ENCODE data around the gene PLEKHG7. TPM values are rescaled to one million over a fixed set of nuclear protein-coding genes. Genes with fewer than 3 reads are reported as not detected.

PLEKHG7 gene
- total RNA-seq, 2 donors from 2014 or later: not detected

- Mint-ChIP-seq H3K27me3 (ENCODE audit: insufficient read depth) (no peaks in the 10 kb centered on the region), H3K27ac (no peak overlapping the region), H3K36me3 (ENCODE audit: low read depth) (no peaks in the 10 kb centered on the region), H3K9me3 (peaks cover 25% of the 10 kb centered on the region), H3K4me1 (peaks cover 3% of the 10 kb centered on the region), H3K4me3 (no peak overlapping the region)
- TF ChIP-seq, protein P1, sequence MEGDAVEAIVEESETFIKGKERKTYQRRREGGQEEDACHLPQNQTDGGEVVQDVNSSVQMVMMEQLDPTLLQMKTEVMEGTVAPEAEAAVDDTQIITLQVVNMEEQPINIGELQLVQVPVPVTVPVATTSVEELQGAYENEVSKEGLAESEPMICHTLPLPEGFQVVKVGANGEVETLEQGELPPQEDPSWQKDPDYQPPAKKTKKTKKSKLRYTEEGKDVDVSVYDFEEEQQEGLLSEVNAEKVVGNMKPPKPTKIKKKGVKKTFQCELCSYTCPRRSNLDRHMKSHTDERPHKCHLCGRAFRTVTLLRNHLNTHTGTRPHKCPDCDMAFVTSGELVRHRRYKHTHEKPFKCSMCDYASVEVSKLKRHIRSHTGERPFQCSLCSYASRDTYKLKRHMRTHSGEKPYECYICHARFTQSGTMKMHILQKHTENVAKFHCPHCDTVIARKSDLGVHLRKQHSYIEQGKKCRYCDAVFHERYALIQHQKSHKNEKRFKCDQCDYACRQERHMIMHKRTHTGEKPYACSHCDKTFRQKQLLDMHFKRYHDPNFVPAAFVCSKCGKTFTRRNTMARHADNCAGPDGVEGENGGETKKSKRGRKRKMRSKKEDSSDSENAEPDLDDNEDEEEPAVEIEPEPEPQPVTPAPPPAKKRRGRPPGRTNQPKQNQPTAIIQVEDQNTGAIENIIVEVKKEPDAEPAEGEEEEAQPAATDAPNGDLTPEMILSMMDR (conservative IDR thresholded peaks at IDR 0.05): no peak
- 85 to 100% methylated on average over 1 of the region's 1 CpG for WGBS, 2 experiments (ENCODE audit: insufficient coverage in 1 of 2, insufficient read length in 1 of 2)
- H3K9me3 ChIP-seq (ENCODE audit: control insufficient read depth, low read length): peaks cover 21% of the 10 kb centered on the region
- no peaks in the 10 kb centered on the region for H3K4me1 ChIP-seq (ENCODE audit: control insufficient read depth, insufficient read depth, low read length)
- no peak overlapping the region for H3K4me3 ChIP-seq (ENCODE audit: low read length)
- no peak overlapping the region for H3K27ac ChIP-seq (ENCODE audit: low read depth, low read length)
- no peak for DNase-seq
- H3K27me3 ChIP-seq (ENCODE audit: control insufficient read depth, insufficient read depth, low read length, poor library complexity, severe bottlenecking): no peaks in the 10 kb centered on the region
- H3K9ac ChIP-seq (ENCODE audit: extremely low read depth, low read length, poor library complexity, severe bottlenecking): no peak overlapping the region
- no peaks in the 10 kb centered on the region for H3K36me3 ChIP-seq (ENCODE audit: control insufficient read depth, insufficient read depth, low read length)
Observed at GRCh38 chr12:92695577-92695976, 7.2 kb upstream of the PLEKHG7 start.

DNA sequence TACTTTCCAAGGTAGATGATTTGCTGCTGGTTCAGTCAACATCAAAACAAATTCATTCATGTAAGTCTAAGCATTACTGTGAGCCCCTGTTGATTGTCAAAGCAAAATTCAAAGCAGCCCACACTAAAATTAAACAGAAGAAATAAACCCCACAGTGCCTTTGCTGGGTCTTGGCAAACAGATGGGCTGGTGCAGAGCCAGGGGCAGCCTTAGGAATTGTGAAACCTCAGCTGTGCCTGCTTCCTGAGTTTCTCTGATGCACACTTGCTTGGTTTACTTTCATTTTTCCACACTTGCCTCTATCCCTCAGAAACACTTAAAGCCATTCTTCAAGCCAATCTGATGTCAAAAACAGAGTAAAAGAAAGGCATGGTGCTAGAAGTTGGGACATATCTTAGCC is 6.6 kb upstream of the PLEKHG7 start:
- peaks cover 3% of the 10 kb centered on the region for H3K4me1 Mint-ChIP-seq
- H3K4me3 Mint-ChIP-seq: no peak overlapping the region
- H3K4me3 ChIP-seq (ENCODE audit: low read length): no peak overlapping the region
- TF ChIP-seq, protein P1 (conservative IDR thresholded peaks at IDR 0.05): no peak
- H3K27me3 ChIP-seq (ENCODE audit: control insufficient read depth, insufficient read depth, low read length, poor library complexity, severe bottlenecking): no peaks in the 10 kb centered on the region
- H3K4me1 ChIP-seq (ENCODE audit: control insufficient read depth, insufficient read depth, low read length): no peaks in the 10 kb centered on the region
- no peaks in the 10 kb centered on the region for H3K27me3 Mint-ChIP-seq (ENCODE audit: insufficient read depth)
- no peak overlapping the region for H3K27ac ChIP-seq (ENCODE audit: low read depth, low read length)
- no peak for DNase-seq
- H3K36me3 Mint-ChIP-seq (ENCODE audit: low read depth): no peaks in the 10 kb centered on the region
- peaks cover 21% of the 10 kb centered on the region for H3K9me3 ChIP-seq (ENCODE audit: control insufficient read depth, low read length)
- no peak overlapping the region for H3K27ac Mint-ChIP-seq
- H3K9me3 Mint-ChIP-seq: peaks cover 25% of the 10 kb centered on the region
- H3K9ac ChIP-seq (ENCODE audit: extremely low read depth, low read length, poor library complexity, severe bottlenecking): no peak overlapping the region
- no peaks in the 10 kb centered on the region for H3K36me3 ChIP-seq (ENCODE audit: control insufficient read depth, insufficient read depth, low read length)

DNA sequence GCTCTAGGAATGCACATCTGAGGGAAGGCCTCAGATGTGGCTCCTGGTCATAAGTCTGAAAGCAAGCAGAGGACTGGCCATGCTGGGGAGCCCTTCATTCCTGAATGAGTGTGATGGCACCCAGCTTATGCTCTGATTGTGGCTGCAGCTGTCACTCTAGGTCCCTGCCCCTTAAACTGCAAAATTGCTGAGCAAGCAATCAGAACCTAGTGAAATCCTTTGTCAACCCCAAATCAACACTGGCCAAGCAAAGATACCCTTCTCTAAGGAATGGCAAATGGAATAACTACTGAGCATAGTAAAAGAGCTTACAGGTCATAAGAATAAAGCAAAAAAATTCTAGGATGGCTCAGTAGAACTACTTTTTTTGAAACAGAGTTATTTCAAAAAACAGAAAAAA is 4.3 kb upstream of the PLEKHG7 start:
- Mint-ChIP-seq H3K27me3 (ENCODE audit: insufficient read depth) (no peaks in the 10 kb centered on the region), H3K4me1 (peaks cover 14% of the 10 kb centered on the region), H3K9me3 (peaks cover 20% of the 10 kb centered on the region), H3K27ac (no peak overlapping the region), H3K4me3 (no peak overlapping the region), H3K36me3 (ENCODE audit: low read depth) (no peaks in the 10 kb centered on the region)
- no peak for DNase-seq
- Histone ChIP-seq H3K9me3 (ENCODE audit: control insufficient read depth, low read length) (peaks cover 21% of the 10 kb centered on the region), H3K4me3 (ENCODE audit: low read length) (no peak overlapping the region), H3K4me1 (ENCODE audit: control insufficient read depth, insufficient read depth, low read length) (peaks cover 4% of the 10 kb centered on the region), H3K27ac (ENCODE audit: low read depth, low read length) (no peak overlapping the region), H3K9ac (ENCODE audit: extremely low read depth, low read length, poor library complexity, severe bottlenecking) (no peak overlapping the region), H3K27me3 (ENCODE audit: control insufficient read depth, insufficient read depth, low read length, poor library complexity, severe bottlenecking) (no peaks in the 10 kb centered on the region), H3K36me3 (ENCODE audit: control insufficient read depth, insufficient read depth, low read length) (no peaks in the 10 kb centered on the region)
- TF ChIP-seq, protein P1 (conservative IDR thresholded peaks at IDR 0.05): no peak
